Activated naive CD8-positive, alpha-beta T cell (primary cell): ENCODE data around the gene DNAJC15.

ENCODE experiments used
- H3K27ac Mint-ChIP-seq: one replicate; pipeline ENCODE4 v1.8.0; 2021; ENCODE audit warnings: mixed read lengths
- H3K27me3 Mint-ChIP-seq: one replicate; pipeline ENCODE4 v1.8.0; 2021; ENCODE audit warnings: mixed read lengths
- H3K36me3 Mint-ChIP-seq: one replicate; pipeline ENCODE4 v1.8.0; 2021; ENCODE audit warnings: mixed read lengths
- H3K4me1 Mint-ChIP-seq: one replicate; pipeline ENCODE4 v1.8.0; 2021; ENCODE audit warnings: low read depth, mixed read lengths
- H3K4me3 Mint-ChIP-seq: one replicate; pipeline ENCODE4 v1.8.0; 2021; ENCODE audit warnings: mild to moderate bottlenecking, mixed read lengths
- H3K9me3 Mint-ChIP-seq: one replicate; pipeline ENCODE4 v1.8.0; 2021; ENCODE audit warnings: low read depth, mixed read lengths

Gene DNAJC15

GRCh38 chr13:43129066-43129465 is 105.7 kb downstream of the DNAJC15 start:
- Mint-ChIP-seq H3K4me3 (no peak overlapping the region), H3K27me3 (peaks cover 8% of the 10 kb centered on the region), H3K27ac (no peak overlapping the region), H3K9me3 (no peaks in the 10 kb centered on the region), H3K36me3 (no peaks in the 10 kb centered on the region), H3K4me1 (peaks cover 11% of the 10 kb centered on the region)

- no peak overlapping the region for H3K27ac Mint-ChIP-seq
- peaks cover 11% of the 10 kb centered on the region for H3K4me1 Mint-ChIP-seq
- no peak overlapping the region for H3K4me3 Mint-ChIP-seq
- H3K27me3 Mint-ChIP-seq, result peaks cover 5% of the 10 kb centered on the region
- no peaks in the 10 kb centered on the region for H3K9me3 Mint-ChIP-seq
- no peaks in the 10 kb centered on the region for H3K36me3 Mint-ChIP-seq
Measured at GRCh38 chr13:43129511-43130110, 106.2 kb downstream of the DNAJC15 start.

GRCh38 chr13:43132257-43132656 is 108.9 kb downstream of the DNAJC15 start:
- peaks cover 6% of the 10 kb centered on the region for H3K27me3 Mint-ChIP-seq
- peaks cover 11% of the 10 kb centered on the region for H3K4me1 Mint-ChIP-seq
- H3K4me3 Mint-ChIP-seq, result no peak overlapping the region
- peaks cover 3% of the 10 kb centered on the region for H3K36me3 Mint-ChIP-seq
- no peaks in the 10 kb centered on the region for H3K9me3 Mint-ChIP-seq
- no peak overlapping the region for H3K27ac Mint-ChIP-seq

GRCh38 chr13:43132911-43133310 is 109.5 kb downstream of the DNAJC15 start:
- Mint-ChIP-seq H3K4me3 (no peak overlapping the region), H3K27me3 (peaks cover 6% of the 10 kb centered on the region), H3K27ac (no peak overlapping the region), H3K4me1 (peaks cover 5% of the 10 kb centered on the region), H3K36me3 (peaks cover 3% of the 10 kb centered on the region), H3K9me3 (no peaks in the 10 kb centered on the region)

GRCh38 chr13:43133792-43134191 is 110.4 kb downstream of the DNAJC15 start:
- Mint-ChIP-seq H3K27ac (no peak overlapping the region), H3K9me3 (no peaks in the 10 kb centered on the region), H3K36me3 (peaks cover 3% of the 10 kb centered on the region), H3K4me3 (no peak overlapping the region), H3K27me3 (peaks cover 6% of the 10 kb centered on the region), H3K4me1 (no peaks in the 10 kb centered on the region)

GRCh38 chr13:43134868-43135267 is 111.5 kb downstream of the DNAJC15 start:
- Mint-ChIP-seq H3K36me3 (peaks cover 3% of the 10 kb centered on the region), H3K9me3 (no peaks in the 10 kb centered on the region), H3K27ac (no peak overlapping the region), H3K4me1 (no peaks in the 10 kb centered on the region), H3K27me3 (peaks cover 6% of the 10 kb centered on the region), H3K4me3 (no peak overlapping the region)

GRCh38 chr13:43135516-43135915 is 112.1 kb downstream of the DNAJC15 start:
- no peaks in the 10 kb centered on the region for H3K9me3 Mint-ChIP-seq
- no peak overlapping the region for H3K4me3 Mint-ChIP-seq
- H3K4me1 Mint-ChIP-seq, result no peaks in the 10 kb centered on the region
- H3K27ac Mint-ChIP-seq, result no peak overlapping the region
- peaks cover 6% of the 10 kb centered on the region for H3K27me3 Mint-ChIP-seq
- peaks cover 3% of the 10 kb centered on the region for H3K36me3 Mint-ChIP-seq

- H3K27me3 Mint-ChIP-seq, result peaks cover 6% of the 10 kb centered on the region
- H3K4me3 Mint-ChIP-seq, result no peak overlapping the region
Measured at GRCh38 chr13:43136920-43137575, 113.7 kb downstream of the DNAJC15 start.

GRCh38 chr13:43139211-43139610 is 115.8 kb downstream of the DNAJC15 start:
- Mint-ChIP-seq H3K4me3 (no peak overlapping the region), H3K27me3 (peaks cover 3% of the 10 kb centered on the region), H3K4me1 (no peaks in the 10 kb centered on the region), H3K27ac (no peak overlapping the region), H3K36me3 (peaks cover 3% of the 10 kb centered on the region), H3K9me3 (no peaks in the 10 kb centered on the region)

More at GRCh38 chr13:43136920-43137575, 113.7 kb downstream of the DNAJC15 start:
- Mint-ChIP-seq H3K27ac (no peak overlapping the region), H3K36me3 (peaks cover 3% of the 10 kb centered on the region), H3K4me1 (no peaks in the 10 kb centered on the region), H3K9me3 (no peaks in the 10 kb centered on the region)

GRCh38 chr13:43139921-43140320 is 116.5 kb downstream of the DNAJC15 start:
- H3K9me3 Mint-ChIP-seq, result no peaks in the 10 kb centered on the region
- H3K36me3 Mint-ChIP-seq, result peaks cover 3% of the 10 kb centered on the region

GRCh38 chr13:43140985-43141384 is 117.6 kb downstream of the DNAJC15 start:
- Mint-ChIP-seq H3K4me3 (no peak overlapping the region), H3K36me3 (no peaks in the 10 kb centered on the region), H3K27me3 (no peaks in the 10 kb centered on the region)

More at GRCh38 chr13:43139921-43140320, 116.5 kb downstream of the DNAJC15 start:
- Mint-ChIP-seq H3K27ac (no peak overlapping the region), H3K27me3 (peaks cover 3% of the 10 kb centered on the region), H3K4me3 (no peak overlapping the region), H3K4me1 (no peaks in the 10 kb centered on the region)

GRCh38 chr13:43141685-43142084 is 118.3 kb downstream of the DNAJC15 start:
- H3K9me3 Mint-ChIP-seq, result no peaks in the 10 kb centered on the region
- no peak overlapping the region for H3K4me3 Mint-ChIP-seq
- no peak overlapping the region for H3K27ac Mint-ChIP-seq
- H3K4me1 Mint-ChIP-seq, result no peaks in the 10 kb centered on the region
- no peaks in the 10 kb centered on the region for H3K36me3 Mint-ChIP-seq
- H3K27me3 Mint-ChIP-seq, result peaks cover 1% of the 10 kb centered on the region

More at GRCh38 chr13:43140985-43141384, 117.6 kb downstream of the DNAJC15 start:
- Mint-ChIP-seq H3K4me1 (no peaks in the 10 kb centered on the region), H3K27ac (no peak overlapping the region), H3K9me3 (no peaks in the 10 kb centered on the region)

- H3K9me3 Mint-ChIP-seq, result no peaks in the 10 kb centered on the region
- H3K36me3 Mint-ChIP-seq, result no peaks in the 10 kb centered on the region
- H3K27me3 Mint-ChIP-seq, result peaks cover 1% of the 10 kb centered on the region
- H3K4me1 Mint-ChIP-seq, result no peaks in the 10 kb centered on the region
- no peak overlapping the region for H3K4me3 Mint-ChIP-seq
- H3K27ac Mint-ChIP-seq, result no peak overlapping the region
Measured at GRCh38 chr13:43143591-43143990, 120.2 kb downstream of the DNAJC15 start.

GRCh38 chr13:43145534-43146196 is 122.3 kb downstream of the DNAJC15 start:
- Mint-ChIP-seq H3K36me3 (no peaks in the 10 kb centered on the region), H3K27ac (no peak overlapping the region), H3K4me1 (no peaks in the 10 kb centered on the region)

GRCh38 chr13:43146400-43146799 is 123.0 kb downstream of the DNAJC15 start:
- Mint-ChIP-seq H3K27me3 (peaks cover 1% of the 10 kb centered on the region), H3K36me3 (no peaks in the 10 kb centered on the region), H3K4me1 (no peaks in the 10 kb centered on the region), H3K4me3 (no peak overlapping the region), H3K9me3 (no peaks in the 10 kb centered on the region), H3K27ac (no peak overlapping the region)

More at GRCh38 chr13:43145534-43146196, 122.3 kb downstream of the DNAJC15 start:
- no peaks in the 10 kb centered on the region for H3K9me3 Mint-ChIP-seq
- H3K4me3 Mint-ChIP-seq, result no peak overlapping the region
- peaks cover 1% of the 10 kb centered on the region for H3K27me3 Mint-ChIP-seq
